ENCODE measurements around the gene ADAP1.

The ADAP1 gene

GRCh38 chr7:857661-858060 lies 96.8 kb downstream of the ADAP1 start:
- no peak overlapping the region for H3K4me3 ChIP-seq (ENCODE audit: low read depth, low read length)
- no peak for DNase-seq (ENCODE audit: low read depth)

DNA sequence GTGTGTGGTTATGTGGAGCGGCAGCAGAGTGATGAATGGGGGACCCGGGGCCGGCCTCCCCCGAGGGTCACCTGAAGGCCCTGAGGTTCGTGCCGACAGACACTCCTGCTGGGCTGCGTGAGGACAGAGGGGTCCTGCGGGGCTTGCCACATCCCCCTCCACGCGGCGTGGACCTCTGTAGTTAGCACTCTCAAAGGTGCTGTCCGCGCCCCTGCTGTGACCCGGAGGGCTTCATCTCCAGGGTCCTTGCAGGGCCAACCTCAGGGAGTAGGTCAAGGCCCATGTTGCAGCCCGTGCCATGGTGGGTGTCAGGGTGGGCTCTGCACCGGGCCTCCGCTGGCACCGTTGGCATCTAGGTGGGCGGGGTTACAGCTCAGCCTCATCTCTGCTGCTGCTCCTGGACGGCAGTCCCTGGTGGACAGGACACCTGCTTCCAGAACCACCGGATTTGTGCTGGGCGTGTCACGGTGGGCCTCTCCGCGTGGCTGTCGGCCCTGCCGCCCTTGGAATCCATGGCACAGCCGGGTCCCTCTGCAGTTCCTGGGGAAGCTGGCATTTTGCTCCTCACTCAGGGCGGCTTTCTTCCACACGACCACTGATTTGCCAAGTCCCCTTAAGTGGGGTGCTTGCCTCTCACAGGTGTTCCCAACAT lies 97.9 kb downstream of the ADAP1 start:
- DNase-seq (ENCODE audit: low read depth) = no peak
- no peak overlapping the region for H3K4me3 ChIP-seq (ENCODE audit: low read depth, low read length)

- H3K4me3 ChIP-seq (ENCODE audit: low read depth, low read length) = no peak overlapping the region
- DNase-seq (ENCODE audit: low read depth) = no peak
Observed at GRCh38 chr7:855686-856369, 98.7 kb downstream of the ADAP1 start.

- DNase-seq (ENCODE audit: low read depth) = no peak
- no peak overlapping the region for H3K4me3 ChIP-seq (ENCODE audit: low read depth, low read length)
Observed at GRCh38 chr7:854118-854775, 100.2 kb downstream of the ADAP1 start.

DNA sequence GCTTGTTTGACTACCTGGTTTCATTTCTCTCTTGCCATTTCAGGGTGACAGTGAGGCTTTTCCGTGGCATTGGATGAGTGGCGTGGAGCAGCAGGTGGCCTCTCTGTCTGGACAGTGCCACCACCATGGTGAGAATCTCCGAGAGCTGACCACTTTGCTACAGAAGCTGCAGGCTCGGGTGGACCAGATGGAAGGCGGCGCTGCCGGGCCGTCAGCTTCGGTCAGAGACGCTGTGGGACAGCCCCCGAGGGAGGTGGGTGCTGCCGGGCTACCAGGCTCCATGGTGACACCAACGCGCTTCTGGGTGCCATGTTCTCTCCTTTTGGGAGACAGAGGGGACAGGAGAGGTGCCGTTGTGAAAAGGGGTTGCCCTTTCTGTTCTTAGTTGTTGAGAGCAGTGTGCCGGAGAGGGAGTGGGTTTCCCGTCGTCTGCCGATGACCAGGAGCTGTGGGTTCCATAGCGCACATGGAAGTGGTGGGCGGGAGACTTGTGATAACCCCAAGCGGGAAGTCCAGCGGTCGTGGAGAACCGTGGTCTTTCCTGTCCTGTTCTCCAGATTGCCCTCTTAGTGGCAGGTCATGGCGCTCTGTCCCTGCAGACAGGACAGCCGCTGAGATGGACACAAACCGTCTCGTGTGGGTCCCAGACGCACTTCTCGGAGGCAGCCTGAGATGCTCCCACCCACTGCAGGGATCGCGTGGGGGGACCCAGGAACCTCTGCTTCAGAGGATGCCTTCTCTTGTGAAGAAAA lies 100.9 kb downstream of the ADAP1 start:
- no peak overlapping the region for H3K4me3 ChIP-seq (ENCODE audit: low read depth, low read length)

GRCh38 chr7:851204-851603 lies 103.3 kb downstream of the ADAP1 start:
- no peak for DNase-seq (ENCODE audit: low read depth)
- H3K4me3 ChIP-seq (ENCODE audit: low read depth, low read length) = no peak overlapping the region

More for the DNA sequence above, 100.9 kb downstream of the ADAP1 start:
- DNase-seq (ENCODE audit: low read depth) = no peak

- H3K4me3 ChIP-seq (ENCODE audit: low read depth, low read length) = no peak overlapping the region
- no peak for DNase-seq (ENCODE audit: low read depth)
Observed at GRCh38 chr7:849781-850180, 104.7 kb downstream of the ADAP1 start.

DNA sequence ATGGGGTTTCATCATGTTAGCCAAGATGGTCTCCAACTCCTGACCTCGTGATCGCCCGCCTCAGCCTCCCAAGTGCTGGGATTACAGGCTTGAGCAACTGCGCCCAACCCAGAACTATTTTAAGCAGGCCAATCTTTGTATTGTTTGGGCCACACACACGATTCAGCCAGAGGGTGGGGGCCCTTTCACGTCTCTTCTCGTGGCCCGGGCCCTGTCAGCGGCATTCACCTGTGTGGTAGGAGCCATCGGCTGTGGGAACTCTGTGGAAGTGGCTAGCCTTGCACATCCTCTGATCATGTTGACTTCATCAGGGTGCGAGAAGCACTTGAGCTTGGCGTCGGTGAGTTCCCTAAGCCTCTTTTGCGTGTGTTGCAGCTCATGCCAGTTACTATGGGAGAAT lies 105.3 kb downstream of the ADAP1 start:
- no peak overlapping the region for H3K4me3 ChIP-seq (ENCODE audit: low read depth, low read length)
- no peak for DNase-seq (ENCODE audit: low read depth)

All from skeletal muscle cell (primary cell).